HFF-Myc (cell line): ENCODE results near the gene SLC35F1.

ENCODE experiments used
- DNase-seq: peaks from one replicate; pipeline ENCODE4 v3.0.0-alpha.2; 2011; ENCODE audit warnings: low read depth; ENCODE audit errors: extremely low read depth
- H3K4me3 ChIP-seq: replicated peaks from 2 replicates; pipeline ENCODE4 v1.5.1; 2011; ENCODE audit warnings: low read depth, mild to moderate bottlenecking, control low read depth, low read length
- TF ChIP-seq, protein P1 (sequence below): IDR thresholded peaks from 2 replicates; pipeline ENCODE4 v1.5.1; 2012; ENCODE audit warnings: mild to moderate bottlenecking, low read depth, low read length, control low read depth; ENCODE audit errors: missing control alignments

The SLC35F1 gene

DNA sequence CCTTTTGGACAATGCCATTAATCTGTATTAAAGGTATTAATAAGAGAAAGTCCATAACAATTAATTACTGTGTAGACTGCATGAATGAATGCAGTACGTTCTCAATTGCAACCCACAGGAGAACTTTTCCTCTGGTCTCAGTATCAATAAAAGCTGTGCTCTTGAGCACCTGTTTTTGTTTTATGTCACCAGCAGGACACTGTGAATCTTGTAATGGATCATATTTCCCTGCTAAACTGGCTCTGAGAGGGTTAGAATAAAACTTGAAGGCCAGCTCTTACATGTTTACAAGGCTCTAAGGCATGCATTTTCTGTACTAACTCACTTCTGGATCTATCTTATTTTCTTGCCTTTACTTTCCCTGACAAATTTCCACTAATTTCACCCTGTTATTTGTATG is 426.7 kb downstream of the SLC35F1 start:
- no peak overlapping the region for H3K4me3 ChIP-seq
- no peak for DNase-seq
- TF ChIP-seq, protein P1, sequence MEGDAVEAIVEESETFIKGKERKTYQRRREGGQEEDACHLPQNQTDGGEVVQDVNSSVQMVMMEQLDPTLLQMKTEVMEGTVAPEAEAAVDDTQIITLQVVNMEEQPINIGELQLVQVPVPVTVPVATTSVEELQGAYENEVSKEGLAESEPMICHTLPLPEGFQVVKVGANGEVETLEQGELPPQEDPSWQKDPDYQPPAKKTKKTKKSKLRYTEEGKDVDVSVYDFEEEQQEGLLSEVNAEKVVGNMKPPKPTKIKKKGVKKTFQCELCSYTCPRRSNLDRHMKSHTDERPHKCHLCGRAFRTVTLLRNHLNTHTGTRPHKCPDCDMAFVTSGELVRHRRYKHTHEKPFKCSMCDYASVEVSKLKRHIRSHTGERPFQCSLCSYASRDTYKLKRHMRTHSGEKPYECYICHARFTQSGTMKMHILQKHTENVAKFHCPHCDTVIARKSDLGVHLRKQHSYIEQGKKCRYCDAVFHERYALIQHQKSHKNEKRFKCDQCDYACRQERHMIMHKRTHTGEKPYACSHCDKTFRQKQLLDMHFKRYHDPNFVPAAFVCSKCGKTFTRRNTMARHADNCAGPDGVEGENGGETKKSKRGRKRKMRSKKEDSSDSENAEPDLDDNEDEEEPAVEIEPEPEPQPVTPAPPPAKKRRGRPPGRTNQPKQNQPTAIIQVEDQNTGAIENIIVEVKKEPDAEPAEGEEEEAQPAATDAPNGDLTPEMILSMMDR = no peak

DNA sequence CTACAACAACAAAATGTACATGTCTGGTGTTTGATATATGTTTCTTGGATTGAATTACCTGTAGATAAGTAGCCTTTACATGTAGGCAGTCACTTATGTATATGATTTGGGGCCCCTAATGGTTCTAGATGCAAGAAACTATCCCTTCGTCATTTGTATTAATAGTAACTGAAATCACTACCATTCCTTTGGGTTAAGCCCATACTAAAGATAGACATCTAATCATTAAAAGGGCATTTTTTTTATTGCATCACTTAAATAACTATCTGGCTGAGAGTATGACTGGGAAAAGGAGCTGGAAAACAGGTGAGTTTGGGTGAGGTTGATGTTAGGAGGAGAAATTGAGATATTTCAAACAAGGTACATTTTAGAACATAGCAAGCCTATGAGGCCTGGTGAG is 427.6 kb downstream of the SLC35F1 start:
- DNase-seq = no peak
- TF ChIP-seq, protein P1 = no peak
- no peak overlapping the region for H3K4me3 ChIP-seq

DNA sequence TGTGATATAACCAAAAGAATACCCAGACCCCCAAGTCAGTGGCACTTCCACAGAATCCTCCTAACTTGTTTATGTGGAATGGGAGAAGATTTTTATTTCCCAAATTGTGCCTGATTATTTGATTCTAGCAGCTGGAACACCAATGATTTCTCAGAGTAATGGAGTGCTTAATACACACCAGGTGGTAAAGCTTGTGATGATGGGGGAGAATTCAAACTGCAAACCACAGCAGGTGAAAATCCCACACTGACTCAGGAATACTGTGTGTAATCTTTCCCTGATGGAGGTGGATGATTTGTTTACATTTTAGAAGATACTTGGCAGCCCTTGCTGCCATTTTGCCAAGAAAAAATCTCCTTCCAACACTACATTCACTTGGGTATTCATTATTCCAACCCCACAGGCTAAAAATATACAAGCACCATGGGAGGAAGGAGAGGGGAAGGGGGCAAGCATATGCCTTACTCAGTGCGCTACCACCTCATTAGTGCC is 428.3 kb downstream of the SLC35F1 start:
- no peak for DNase-seq
- TF ChIP-seq, protein P1 = no peak
- H3K4me3 ChIP-seq = no peak overlapping the region

DNA sequence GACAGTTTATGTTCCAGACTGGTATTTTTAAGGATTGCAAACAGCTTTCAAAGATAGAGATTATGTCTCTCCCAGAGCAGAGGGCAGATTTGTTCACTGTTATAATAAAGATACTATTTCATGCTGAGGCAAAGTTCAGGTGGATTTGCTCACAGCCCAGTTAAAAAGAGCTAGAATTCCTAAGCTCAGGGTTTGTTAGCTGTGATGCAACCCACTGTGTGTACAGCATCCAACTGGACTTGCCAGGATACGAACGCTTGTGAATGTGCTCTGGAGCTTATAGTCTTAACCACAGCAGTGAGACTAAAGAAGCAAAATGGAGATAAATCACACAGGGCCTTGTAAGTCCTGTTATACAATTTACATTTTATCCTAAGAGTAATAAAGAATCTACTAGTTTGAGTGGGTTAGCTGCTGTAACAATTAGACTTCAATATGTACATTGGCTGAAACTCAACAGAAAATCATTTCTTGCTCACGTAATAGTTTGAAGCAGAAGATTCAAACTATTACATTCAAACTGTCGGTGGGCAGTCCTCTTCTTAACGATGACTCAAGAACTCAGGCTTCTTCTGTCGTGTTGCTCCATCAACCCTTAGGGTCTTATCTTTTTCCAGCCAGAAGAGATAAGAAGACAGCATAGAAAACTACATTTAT is 437.1 kb downstream of the SLC35F1 start:
- H3K4me3 ChIP-seq = no peak overlapping the region
- TF ChIP-seq, protein P1 = no peak
- no peak for DNase-seq

DNA sequence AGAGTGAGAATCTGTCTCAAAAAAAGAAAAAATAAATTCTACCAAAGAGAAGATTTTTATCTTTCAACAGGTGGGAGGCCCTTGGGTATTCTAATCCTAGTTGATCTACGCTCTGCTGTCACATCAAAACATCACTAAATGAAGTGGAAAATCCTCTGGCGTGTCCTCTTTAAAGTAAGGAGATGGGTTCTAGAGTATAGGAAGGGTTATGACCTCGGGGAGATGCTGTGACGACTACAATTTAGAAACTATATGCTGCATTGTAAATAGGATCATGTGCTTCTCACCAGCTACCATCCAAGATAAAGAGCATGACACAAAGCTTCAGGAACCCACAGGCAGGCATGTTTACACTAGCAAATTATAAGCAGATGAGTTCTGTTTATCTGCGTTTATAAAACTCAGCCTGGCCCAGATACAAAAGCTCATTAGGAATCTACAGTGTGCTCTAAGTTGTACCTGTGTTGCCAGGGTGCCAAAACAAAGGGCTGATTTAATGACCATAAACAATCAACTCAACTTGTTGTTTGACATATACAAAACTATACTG is 443.9 kb downstream of the SLC35F1 start:
- peak; percentile 84 for DNase-seq
- TF ChIP-seq, protein P1 = no peak
- no peak overlapping the region for H3K4me3 ChIP-seq

DNA sequence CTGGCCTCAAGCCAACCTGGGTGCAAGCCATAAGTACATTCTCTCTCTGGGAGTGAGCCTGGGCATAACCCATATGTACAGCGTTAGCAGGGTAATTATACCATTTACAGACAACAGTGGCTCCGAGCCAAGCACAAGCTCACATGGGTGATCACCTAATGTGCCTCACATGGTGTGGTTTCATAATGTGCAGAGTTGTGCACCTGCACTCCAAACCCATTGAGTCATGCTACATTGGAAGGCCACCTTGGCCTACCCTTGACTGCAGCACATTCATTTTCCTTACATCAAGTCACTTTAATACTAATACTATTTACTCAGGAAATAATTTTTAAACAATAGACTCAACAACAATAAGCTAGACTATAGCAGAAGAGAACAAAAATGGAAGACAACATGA is 446.5 kb downstream of the SLC35F1 start:
- no peak for DNase-seq
- TF ChIP-seq, protein P1 = no peak
- H3K4me3 ChIP-seq = no peak overlapping the region

DNA sequence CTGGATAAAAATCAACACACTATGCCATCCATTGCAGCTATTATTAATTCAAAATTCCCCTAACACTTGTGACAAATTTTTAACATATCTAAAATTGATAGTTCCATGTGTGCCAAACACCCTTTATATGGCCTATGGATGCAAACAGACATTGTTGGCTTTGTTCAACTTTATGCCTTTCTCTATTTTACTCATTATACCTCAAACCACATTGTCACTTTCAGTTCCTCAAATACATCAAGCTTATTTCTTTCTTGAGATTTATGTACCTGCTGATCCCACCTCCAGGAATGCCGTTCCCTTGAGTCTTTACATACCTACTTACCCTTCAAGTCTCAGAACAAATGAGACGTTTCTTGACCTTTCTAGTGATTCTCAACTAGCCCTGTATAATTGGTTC is 447.6 kb downstream of the SLC35F1 start:
- H3K4me3 ChIP-seq = no peak overlapping the region
- DNase-seq = no peak
- TF ChIP-seq, protein P1 = no peak
